IPS-20b (cell line): ENCODE results near the gene CEP112.

Source experiments
- H3K27ac ChIP-seq: one replicate; pipeline ENCODE4 v1.5.1; 2013; ENCODE audit warnings: low read length
- H3K27me3 ChIP-seq: 2 replicates; pipeline ENCODE4 v1.6.1; 2013; ENCODE audit warnings: mild to moderate bottlenecking, low read length, inconsistent platforms; ENCODE audit not compliant: insufficient read depth
- H3K36me3 ChIP-seq: 2 replicates; pipeline ENCODE4 v1.6.1; 2013; ENCODE audit warnings: low read depth, mild to moderate bottlenecking, inconsistent platforms, low read length, moderate library complexity; ENCODE audit not compliant: insufficient read depth
- H3K4me1 ChIP-seq: 2 replicates; pipeline ENCODE4 v1.6.1; 2013; ENCODE audit warnings: mild to moderate bottlenecking, control low read depth, inconsistent platforms, low read length, moderate library complexity; ENCODE audit not compliant: insufficient read depth
- H3K4me3 ChIP-seq: 2 replicates; pipeline ENCODE4 v1.5.1; 2013; ENCODE audit warnings: mild to moderate bottlenecking, low read length, inconsistent platforms
- H3K9ac ChIP-seq: 2 replicates; pipeline ENCODE4 v1.6.1; 2013; ENCODE audit warnings: low read depth, mild to moderate bottlenecking, inconsistent platforms, low read length, moderate library complexity
- H3K9me3 ChIP-seq: 2 replicates; pipeline ENCODE4 v1.6.1; 2013; ENCODE audit warnings: mild to moderate bottlenecking, low read depth, low read length, inconsistent platforms; ENCODE audit not compliant: insufficient read depth

Gene CEP112

DNA sequence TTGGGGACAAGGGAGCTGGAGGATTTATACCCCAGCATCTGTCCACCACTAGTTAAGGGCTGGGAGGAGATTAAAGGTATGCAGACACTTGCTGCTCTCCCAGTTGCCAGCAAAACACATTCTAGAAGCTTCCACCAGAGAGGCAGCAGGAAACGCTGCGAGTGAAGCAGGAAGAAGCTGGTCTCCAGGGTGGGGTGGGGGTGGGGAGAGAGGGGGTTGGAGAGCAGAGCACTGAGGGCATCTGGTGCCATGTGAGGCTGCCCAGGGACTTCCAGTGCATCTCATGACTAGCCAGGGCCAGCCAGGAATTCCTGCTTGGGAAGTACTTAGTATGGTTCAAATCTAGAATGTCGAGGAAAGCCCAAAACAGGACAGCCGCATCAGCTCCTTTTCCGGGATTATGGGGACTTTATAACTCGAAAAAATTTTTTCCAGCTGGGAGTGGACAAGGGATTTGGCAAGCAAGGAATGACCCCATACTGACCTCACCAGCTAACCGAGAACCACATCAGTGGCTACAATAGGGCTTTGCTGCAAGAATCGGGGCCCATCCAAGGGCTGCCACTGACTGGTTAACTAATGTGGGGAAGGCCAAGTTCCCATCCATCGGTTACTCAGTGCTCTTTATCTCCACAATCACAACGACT, 604.3 kb downstream of the CEP112 start:
- Histone ChIP-seq H3K9me3 (no peaks in the 10 kb centered on the region), H3K27ac (no peak overlapping the region), H3K9ac (no peak overlapping the region), H3K4me3 (no peak overlapping the region), H3K27me3 (peaks cover 5% of the 10 kb centered on the region), H3K4me1 (peaks cover 13% of the 10 kb centered on the region; the same call in 1 of the 2 replicates), H3K36me3 (no peaks in the 10 kb centered on the region)

DNA sequence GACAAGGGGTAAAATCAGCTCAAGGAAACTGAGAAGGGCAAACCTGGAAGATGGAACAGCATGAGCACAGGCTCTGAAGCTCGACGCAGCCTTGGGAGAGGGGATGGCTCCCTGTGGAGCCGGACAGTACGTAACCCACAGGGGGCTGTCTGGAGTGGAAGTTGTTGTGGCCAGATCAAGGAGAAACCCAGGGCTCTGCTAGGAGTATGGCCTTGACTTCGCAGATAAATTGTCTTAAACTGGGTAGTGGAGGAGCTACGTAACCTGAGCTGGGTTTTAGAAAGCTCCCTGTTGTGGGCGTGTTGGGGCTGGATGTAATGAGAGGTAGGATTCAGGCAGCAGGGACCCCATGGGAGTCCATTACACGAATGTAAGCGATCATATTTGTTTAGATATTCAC, 605.0 kb downstream of the CEP112 start:
- Histone ChIP-seq H3K4me3 (no peak overlapping the region), H3K9ac (no peak overlapping the region), H3K9me3 (no peaks in the 10 kb centered on the region), H3K27ac (no peak overlapping the region), H3K36me3 (no peaks in the 10 kb centered on the region), H3K4me1 (peaks cover 8% of the 10 kb centered on the region; the same call in 1 of the 2 replicates), H3K27me3 (no peaks in the 10 kb centered on the region)
